Activated CD4-positive, alpha-beta T cell treated with anti-CD3 and anti-CD28 coated beads for 4 hours (primary cell): Measurements from ENCODE around the gene PSTK.

Experiments used
- DNase-seq, 2 donors: peaks; one replicate each; pipeline ENCODE4 v3.0.0-alpha.2; 2020

PSTK gene, protein sequence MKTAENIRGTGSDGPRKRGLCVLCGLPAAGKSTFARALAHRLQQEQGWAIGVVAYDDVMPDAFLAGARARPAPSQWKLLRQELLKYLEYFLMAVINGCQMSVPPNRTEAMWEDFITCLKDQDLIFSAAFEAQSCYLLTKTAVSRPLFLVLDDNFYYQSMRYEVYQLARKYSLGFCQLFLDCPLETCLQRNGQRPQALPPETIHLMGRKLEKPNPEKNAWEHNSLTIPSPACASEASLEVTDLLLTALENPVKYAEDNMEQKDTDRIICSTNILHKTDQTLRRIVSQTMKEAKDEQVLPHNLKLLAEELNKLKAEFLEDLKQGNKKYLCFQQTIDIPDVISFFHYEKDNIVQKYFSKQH

DNA sequence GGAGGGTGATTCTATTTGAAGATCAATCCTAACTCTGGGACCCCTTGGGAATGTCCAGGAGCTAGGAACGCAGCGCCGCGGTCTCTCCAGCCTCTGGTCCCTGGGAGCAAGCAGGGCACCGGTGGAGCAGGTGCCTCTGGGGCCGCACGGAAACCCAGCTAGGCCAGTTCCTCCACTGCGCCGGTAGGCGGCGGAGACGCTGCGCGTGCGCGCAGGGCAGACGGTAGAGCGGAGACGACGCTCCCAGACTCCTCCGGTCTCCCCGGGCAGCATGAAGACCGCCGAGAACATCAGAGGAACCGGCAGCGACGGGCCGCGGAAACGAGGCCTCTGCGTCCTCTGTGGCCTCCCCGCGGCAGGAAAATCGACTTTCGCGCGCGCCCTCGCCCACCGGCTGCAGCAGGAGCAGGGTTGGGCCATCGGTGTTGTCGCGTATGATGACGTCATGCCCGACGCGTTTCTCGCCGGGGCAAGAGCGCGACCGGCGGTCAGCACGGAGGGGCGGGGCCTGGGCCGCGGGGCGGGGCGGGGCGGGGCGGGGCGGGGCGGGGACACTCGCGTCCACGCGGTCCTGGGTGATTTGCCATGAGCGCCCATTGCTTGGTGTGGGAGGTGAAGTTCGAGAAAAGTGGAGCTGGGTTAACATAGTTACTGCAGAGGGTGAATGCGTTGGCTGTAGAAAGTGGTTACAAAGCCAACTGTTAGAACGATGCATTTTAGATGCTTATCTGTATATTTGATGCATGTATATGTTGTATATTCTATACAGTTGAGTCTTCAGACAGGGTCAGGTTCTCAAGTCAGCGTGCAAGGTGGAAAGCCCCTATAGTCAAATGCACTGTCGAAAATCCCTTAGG lies at the start of gene PSTK:
PSTK (plus strand) TSS at position 193 of the 857 bp plus-strand sequence; CDS start at position 272, 79 bp downstream.
- peak; percentile 86 to 88 for DNase-seq

DNA sequence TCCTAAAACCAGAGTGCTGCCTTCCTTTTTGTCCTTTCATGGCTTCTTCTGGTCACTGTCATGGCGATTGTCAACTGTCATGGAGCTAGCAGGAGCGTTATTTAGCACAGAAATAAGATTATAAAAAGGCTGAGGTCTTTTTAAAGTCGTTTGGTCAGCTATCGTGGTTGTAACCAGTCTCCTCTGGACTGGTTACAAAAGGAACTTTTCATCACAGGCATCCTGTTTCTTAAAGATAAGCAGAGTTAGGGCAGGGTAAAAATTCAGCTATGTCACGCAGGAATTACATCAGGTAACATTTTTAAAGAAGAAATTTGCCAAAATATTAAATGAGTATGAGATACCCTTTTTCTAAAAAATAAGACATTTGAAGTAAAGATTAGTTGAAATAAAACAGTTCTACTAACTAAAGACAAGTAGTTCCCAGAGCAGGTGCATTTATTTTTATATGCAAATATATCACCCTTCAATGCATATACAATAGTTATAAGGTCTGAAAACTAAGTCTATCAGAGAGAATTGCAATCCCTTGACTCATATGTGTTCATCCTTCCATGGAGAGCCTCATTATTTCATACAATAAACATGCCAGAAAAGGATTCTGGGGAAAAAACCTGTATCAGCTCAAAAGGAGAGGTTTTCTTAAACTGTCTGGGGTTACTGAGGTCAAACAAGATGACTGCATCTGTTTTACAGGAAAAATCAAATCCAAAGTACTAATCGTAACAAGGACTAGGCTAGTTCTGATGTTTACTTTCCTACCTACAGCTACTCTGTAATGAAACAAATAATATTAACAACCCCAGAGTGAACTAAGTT lies 48.9 kb upstream of the PSTK start:
- DNase-seq: no peak

DNA sequence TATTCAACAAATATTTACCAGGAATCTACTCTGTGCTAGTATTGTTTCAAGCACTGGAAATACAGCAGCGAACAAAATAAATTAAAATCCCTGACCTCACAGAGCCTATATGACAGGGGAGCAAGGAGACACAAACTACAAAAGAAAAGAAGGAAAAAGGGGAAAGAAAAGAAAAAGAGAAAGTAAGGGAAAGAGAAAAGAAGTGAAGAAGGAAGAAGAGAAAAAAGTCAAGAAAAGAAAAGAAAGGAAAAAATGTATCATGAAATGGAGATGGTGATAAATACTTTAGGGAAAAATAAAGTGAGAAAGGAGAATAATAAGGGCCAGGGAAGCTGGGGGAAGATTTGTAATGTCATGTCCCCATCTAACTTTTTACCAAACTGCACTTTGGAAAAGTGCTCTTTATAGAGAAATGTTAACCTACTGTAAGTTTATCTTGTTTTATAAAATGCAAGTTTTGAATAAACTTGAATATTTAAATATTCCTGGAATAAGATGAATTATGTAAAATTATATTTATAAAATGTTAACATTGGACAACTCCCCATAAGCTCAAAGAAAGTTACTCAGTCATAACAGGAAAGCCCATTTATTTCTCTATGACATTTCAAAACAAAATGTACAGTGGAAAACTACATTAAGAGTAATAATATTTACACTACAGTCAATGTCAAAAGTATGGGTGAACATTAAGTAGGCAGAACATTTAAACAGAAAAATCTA lies 40.9 kb upstream of the PSTK start:
- no peak for DNase-seq

- no peak for DNase-seq
These were observed 40.2 kb upstream of the PSTK start for GRCh38 chr10:122939856-122940543.

DNA sequence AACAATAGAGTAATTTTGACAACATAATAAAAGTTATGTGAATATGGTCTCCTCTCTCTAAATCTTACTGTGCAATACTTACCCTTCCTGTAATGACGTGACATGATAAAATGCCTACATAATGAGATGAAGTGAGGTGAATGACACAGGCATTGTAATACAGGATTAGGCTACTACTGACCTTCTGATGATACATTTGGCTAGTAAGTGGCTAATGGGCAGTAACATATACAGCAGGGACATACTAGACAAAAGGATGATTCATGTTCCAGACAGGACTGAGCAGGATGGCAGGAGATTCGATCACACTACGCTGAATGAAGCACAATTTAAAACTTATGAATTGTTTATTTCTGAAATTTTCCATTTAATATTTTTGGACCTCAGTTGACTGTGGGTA lies 30.9 kb upstream of the PSTK start:
- no peak for DNase-seq

DNA sequence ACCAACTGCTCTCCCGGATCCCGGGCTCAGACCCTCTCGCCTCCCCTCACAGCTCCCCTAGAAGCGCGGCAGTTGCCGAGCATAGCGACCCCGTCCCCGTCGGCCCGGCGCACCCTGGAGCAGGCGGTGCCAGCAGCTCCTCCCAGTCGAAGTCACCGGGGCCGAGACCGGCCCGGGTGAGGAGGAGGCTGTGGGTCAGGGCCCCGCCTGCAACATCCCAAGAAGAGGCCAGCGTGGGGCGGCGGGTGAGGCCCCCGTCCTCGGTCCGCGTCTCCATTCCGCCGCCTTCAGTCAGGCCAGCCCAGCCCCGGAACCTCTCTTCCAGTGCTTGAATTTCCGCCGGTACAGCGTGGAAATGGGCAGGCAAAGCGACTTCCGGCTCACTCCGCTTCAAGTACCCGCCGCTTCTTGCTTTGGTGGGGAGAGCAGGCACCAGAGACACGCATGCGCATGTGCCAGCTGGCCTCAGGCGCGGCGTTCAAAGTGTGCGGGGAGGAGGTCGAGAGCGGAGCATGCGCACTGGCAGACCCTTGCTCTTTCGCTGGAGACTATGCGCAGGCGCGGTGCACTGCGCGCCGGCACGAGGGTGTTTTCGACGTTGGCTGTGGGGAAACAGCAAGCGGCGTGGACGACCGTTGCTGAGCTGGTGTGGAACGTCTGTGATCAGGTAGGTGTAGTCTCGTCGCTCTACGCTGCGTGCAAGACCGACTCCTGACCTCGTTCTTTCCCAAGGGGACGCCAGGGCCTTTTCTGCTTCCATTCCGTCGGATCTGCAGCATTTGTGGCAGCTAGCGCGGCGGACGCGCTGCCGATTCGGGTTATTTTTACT lies 26.1 kb upstream of the PSTK start, which contains the start of gene C10orf88:
C10orf88 (minus strand) TSS at position 326 of the 829 bp plus-strand sequence; CDS start at position 277, 49 bp downstream.
- DNase-seq: peak; percentile 96 to 98

DNA sequence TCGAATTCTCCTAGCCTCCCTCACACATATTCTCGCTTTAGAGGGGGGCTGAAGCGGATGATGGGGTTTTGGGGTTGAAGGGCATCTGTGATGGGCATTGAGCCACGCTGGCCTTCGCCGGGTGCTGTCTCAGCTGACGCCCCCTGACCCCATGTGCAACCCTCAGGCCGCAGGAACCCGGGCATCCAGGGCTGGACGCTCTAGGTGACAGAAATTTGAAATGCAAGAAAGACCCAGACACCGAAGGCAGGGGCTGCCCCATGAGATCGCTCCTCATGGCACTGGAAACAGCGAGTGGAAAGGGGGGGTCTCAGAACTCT lies 25.5 kb upstream of the PSTK start:
- DNase-seq: no peak

GRCh38 chr10:122955892-122956291 lies 24.3 kb upstream of the PSTK start:
- no peak for DNase-seq

DNA sequence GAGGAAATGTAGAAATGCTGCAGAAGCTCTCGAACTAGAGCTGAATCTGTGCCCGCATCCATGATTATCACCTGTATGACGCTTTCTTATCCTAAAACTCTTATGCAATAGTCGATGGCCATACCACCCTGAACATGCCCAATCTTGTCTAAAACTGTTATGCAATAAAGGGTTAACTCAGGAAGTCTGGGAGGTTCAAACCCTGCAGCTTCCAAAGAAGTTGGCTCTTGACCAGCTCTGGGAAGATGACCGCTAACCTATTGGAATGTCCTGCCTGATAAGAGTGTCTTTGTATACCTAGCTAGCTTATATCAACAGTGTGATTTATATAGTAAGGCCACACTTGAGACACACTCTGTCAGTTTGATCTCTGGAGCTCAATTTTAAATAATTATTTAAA lies 22.7 kb upstream of the PSTK start:
- no peak for DNase-seq

GRCh38 chr10:122962405-122962804 lies 17.8 kb upstream of the PSTK start:
- DNase-seq: no peak

DNA sequence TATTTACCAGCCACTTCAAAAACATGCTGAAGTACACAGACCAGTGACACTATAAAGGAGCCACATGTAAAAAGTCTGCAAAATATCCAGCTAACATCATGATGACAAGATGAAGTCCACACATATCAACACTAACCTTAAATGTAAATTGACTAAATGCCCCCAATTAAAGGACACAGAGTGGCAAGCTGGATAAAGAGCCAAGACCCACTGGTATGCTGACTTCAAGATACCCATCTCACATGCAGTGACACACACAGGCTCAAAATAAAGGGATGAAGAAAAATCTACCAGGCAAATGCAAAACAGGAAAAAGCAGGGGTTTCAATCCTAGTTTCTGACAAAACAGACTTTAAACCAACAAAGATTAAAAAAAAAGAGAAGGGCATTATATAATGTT lies 13.3 kb upstream of the PSTK start:
- no peak for DNase-seq

DNA sequence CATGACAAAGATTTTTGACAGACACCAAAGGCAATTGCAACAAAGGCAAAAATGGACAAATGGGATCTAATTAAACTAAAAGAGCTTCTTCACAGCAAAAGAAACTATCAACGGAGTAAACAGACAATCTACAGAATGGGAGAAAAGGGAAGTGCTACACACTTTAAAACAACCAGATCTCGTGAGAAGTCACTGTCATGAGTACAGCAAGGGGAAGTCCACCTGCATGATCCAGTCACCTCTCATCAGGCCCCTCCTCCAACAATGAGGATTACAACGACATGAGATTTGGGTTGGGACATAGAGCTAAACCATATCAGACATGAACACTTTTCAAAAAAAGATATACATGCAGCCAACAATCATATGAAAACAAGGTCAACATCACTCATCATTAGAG lies 11.5 kb upstream of the PSTK start:
- no peak for DNase-seq

DNA sequence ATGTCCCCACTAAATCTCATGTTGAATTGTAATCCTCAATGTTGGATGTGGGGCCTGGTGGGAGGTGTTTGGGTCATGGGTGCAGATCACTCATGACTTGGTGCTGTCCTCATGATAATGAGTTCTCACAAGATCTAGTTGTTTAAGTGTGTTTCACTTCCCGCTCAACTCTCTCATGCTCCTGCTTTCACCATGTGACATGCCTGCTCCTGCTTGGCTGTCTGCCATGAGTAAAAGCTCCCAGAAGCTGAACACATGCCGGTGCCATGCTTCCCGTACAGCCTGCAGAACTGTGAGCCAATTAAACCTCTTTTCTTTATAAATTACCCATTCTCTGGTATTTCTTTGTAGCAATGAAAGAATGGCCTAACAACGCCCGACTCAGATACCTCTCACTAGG lies 6.2 kb upstream of the PSTK start:
- DNase-seq: no peak

GRCh38 chr10:122974543-122975064 lies 5.6 kb upstream of the PSTK start:
- DNase-seq: no peak

DNA sequence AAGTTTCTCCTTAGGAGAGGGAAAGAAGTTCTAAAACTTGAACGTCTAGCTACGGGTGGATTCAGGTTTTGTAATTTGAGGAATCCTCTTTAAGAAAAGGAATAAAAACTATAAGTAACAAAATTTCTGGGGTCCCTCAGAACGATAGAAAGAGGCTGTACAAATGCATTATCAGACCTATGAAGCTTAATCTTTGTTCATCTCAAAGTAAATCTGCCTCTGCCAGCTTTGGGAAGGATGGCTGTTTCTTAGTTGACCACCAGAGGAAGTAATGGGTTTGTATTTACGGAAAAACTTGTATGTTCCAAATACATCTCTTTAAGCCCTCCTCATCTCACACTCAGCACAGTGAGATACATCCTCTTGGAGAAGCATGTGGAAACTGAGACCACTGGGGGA lies 864 bp downstream of the PSTK start:
- DNase-seq: no peak

DNA sequence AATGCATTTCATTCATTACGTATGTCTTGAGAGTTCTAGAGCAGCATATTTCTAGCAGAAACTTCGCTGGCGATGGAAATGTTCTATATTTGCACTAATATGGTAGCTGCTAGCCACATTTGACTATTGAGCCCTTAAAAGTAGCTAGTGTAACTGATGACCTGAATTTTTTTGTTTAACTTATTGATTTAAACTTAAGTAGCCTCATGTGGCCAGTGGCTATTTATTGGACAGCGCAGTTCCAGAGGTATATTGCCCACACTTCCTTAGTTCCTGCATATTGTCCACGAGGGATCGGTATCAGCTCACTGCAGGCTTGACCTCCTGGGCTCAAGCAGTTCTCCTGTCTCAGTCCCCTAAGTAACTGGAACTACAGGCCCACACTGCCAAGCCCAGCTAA lies 3.7 kb downstream of the PSTK start:
- DNase-seq: no peak

- no peak for DNase-seq
These were observed 4.5 kb downstream of the PSTK start for GRCh38 chr10:122984708-122985107.

GRCh38 chr10:122986335-122986734 lies 6.1 kb downstream of the PSTK start:
- no peak for DNase-seq

GRCh38 chr10:122988501-122988900 lies 8.3 kb downstream of the PSTK start:
- DNase-seq: no peak

DNA sequence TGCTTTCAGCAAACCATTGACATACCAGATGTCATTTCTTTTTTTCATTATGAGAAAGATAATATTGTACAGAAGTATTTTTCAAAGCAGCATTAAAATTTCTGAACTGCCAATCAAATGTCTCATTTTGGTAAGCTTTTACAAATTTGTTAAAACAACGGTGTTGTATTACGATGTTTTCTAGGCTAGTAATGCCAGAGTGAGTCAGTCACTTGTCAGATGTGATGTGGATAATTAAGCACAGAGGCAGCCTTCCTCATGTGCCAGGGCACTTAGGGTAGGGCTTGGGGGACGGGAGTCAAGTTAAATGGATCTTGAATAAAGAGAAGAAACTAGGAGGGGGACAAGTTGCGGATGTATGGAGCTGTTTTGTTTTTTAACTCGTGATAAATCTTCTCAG lies 10.1 kb downstream of the PSTK start:
- no peak for DNase-seq
